Measurements from ENCODE around the gene PHF21B. TPM values are rescaled to one million over a fixed set of nuclear protein-coding genes. Genes with fewer than 3 reads are reported as not detected.
"Not testable (repeated sequence)": the region's sequence is repeated elsewhere in the genome, so short reads cannot be mapped to it uniquely, and the experiment has no call there.

Gene PHF21B
- total and polyA plus RNA-seq, 5 donors from 2014 or later: not detected

DNA sequence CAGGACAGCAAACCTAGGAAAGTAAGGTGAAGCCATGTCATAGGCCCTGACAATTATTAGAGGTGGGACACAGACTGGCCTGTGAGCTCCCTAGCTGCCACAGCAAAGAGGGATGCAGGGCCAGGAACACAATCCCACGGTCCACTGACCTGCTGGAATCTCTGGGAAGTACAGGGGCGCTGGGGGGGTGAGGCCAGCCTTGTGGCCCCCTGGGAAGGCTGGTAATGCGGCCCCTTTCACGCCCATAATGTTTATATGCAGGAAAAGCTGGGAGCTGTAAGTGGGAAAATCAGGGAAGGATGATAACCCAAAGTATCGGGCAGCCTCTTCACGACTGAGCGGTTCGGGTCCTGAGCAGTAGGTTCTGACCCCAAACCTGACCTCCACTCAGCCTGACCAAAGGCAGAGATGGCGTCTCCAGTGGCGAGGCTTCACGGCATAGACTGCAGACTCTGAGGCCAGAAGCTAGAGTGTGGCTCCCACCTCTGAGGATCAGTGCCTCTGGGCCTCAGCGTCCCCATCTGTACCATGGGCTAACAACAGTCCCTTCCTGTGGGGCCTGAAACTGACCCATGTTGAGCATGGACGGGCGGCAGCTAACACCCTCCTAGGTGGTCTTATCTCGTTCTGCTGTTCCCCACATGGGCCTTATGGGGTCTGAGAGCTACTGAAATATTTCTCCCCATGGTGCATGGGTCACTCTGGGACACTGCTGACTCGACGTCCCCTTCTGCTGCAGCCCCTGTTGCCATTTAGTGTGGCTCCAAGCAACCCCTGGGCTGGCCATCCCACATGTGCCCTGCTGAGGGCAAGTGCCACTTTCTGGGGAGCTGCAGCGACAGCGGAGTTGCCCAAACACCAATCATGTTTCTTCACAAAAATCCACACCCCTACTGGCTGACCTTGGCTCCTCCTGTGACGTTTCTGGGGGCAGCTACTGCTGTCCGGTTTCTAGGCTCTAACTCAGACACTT is 101.8 kb downstream of the PHF21B start:
- Histone ChIP-seq H3K27ac (ENCODE audit: insufficient read depth, low read length, poor library complexity, severe bottlenecking) (no peak overlapping the region), H3K4me3 (ENCODE audit: low read depth, low read length) (no peak overlapping the region), H3K9me3 (ENCODE audit: control insufficient read depth in 2 of 2, low read length in 2 of 2) (no peaks in the 10 kb centered on the region), H3K36me3 (ENCODE audit: control insufficient read depth, insufficient read depth, low read length) (no peaks in the 10 kb centered on the region), H3K27me3 (ENCODE audit: control insufficient read depth, insufficient read depth, low read length) (no peaks in the 10 kb centered on the region), H3K4me1 (ENCODE audit: control insufficient read depth, insufficient read depth, low read length, poor library complexity, severe bottlenecking) (no peaks in the 10 kb centered on the region)
- Mint-ChIP-seq H3K4me1 (no peaks in the 10 kb centered on the region), H3K36me3 (no peaks in the 10 kb centered on the region), H3K27me3 (no peaks in the 10 kb centered on the region), H3K9me3 (peaks cover 0 to 11% (median 4%) of the 10 kb centered on the region in 7 donors), H3K27ac (no peak overlapping the region), H3K4me3 (no peak overlapping the region)
- ATAC-seq (ENCODE audit: low read depth in 2 of 2) (no peak), DNase-seq (no peak)

DNA sequence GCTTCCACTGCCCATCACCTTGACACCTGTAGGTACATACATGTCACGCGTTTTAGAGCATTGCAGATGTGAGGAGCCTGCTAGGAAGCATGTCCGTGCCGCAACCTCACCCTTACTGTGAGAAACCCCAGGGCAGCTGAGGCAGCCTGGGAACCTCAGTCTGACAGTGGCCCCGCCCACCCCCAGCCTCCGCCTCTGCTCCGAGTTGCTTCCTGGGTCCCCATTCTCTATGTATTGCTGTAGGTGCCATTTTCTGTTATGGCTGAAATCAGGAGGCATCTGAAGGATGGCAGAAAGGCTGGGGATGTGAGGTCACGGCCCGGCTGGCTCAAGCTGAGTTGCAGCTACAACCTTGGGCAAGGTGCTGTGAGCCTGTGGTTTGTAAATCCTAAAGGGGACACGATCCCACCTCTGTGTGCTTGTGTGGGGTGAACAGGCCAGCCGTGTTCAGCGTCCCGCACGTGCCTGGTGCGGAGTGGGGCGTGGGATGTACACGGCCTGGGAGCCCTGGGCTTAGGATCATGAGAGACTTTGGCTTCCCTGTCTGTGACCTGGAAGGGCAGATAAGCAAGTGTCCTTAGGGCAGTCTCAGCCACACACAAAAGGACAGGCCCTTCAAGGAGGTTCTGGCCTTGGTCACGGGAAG is 102.7 kb downstream of the PHF21B start:
- DNase-seq: no peak
- no peaks in the 10 kb centered on the region for H3K36me3 Mint-ChIP-seq
- peaks cover 8% of the 10 kb centered on the region for H3K27me3 Mint-ChIP-seq
- H3K27ac Mint-ChIP-seq: no peak overlapping the region
- no peak overlapping the region for H3K4me3 ChIP-seq (ENCODE audit: low read depth, low read length)
- no peaks in the 10 kb centered on the region for H3K4me1 ChIP-seq (ENCODE audit: control insufficient read depth, insufficient read depth, low read length, poor library complexity, severe bottlenecking)
- H3K9me3 Mint-ChIP-seq: peaks cover 0 to 11% (median 5%) of the 10 kb centered on the region in 7 donors
- H3K4me1 Mint-ChIP-seq: no peaks in the 10 kb centered on the region
- peaks cover 0 to 2% of the 10 kb centered on the region in 2 experiments for H3K9me3 ChIP-seq (ENCODE audit: control insufficient read depth in 2 of 2, low read length in 2 of 2)
- no peak for ATAC-seq (ENCODE audit: low read depth in 2 of 2)
- no peak overlapping the region for H3K4me3 Mint-ChIP-seq
- no peaks in the 10 kb centered on the region for H3K27me3 ChIP-seq (ENCODE audit: control insufficient read depth, insufficient read depth, low read length)
- no peak overlapping the region for H3K27ac ChIP-seq (ENCODE audit: insufficient read depth, low read length, poor library complexity, severe bottlenecking)
- H3K36me3 ChIP-seq (ENCODE audit: control insufficient read depth, insufficient read depth, low read length): no peaks in the 10 kb centered on the region

DNA sequence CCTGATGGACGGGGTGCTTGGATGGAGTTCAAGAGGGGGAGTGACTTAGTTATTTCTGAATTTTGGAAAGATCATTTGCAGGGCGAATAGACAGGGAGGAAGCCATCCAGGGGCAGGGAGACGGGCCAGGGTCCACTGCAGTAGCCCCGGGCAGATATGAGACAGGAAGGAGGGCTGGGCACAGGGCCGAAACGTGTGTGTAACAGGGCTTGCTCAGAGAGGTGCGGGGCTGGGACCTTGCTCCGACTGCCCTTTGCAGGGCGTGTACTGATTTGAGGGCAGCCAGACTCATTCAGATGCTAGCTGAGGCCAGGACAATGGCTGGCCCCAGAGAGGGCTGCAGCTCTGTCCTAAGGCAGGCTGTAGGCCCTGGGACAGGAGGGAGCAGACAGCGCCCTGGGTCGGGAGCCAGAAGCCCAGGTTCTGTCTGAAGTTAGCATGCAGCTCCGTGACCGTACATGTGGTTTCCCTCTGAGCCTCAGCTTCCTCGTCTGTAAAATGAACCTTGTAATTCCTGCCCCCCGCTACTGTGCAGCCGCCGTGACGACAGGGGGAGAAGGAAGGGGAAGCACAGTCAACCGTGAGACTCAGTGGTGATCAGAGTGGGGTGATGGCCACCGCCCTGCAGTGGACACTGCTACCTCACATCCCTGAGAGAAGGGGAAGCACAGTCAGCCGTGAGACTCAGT is 103.4 kb downstream of the PHF21B start:
- Histone ChIP-seq H3K4me1 (ENCODE audit: control insufficient read depth, insufficient read depth, low read length, poor library complexity, severe bottlenecking) (no peaks in the 10 kb centered on the region), H3K27ac (ENCODE audit: insufficient read depth, low read length, poor library complexity, severe bottlenecking) (no peak overlapping the region), H3K9me3 (ENCODE audit: control insufficient read depth in 2 of 2, low read length in 2 of 2) (peaks cover 6 to 7% of the 10 kb centered on the region in 2 experiments), H3K4me3 (ENCODE audit: low read depth, low read length) (no peak overlapping the region), H3K36me3 (ENCODE audit: control insufficient read depth, insufficient read depth, low read length) (no peaks in the 10 kb centered on the region), H3K27me3 (ENCODE audit: control insufficient read depth, insufficient read depth, low read length) (no peaks in the 10 kb centered on the region)
- no peaks in the 10 kb centered on the region for H3K4me1 Mint-ChIP-seq
- no peaks in the 10 kb centered on the region for H3K36me3 Mint-ChIP-seq
- peaks cover 0 to 10% (median 5%) of the 10 kb centered on the region in 7 donors for H3K9me3 Mint-ChIP-seq
- H3K27me3 Mint-ChIP-seq: peaks cover 8% of the 10 kb centered on the region
- ATAC-seq (ENCODE audit: low read depth in 2 of 2): no peak
- H3K4me3 Mint-ChIP-seq: no peak overlapping the region
- DNase-seq: no peak
- H3K27ac Mint-ChIP-seq: no peak overlapping the region

DNA sequence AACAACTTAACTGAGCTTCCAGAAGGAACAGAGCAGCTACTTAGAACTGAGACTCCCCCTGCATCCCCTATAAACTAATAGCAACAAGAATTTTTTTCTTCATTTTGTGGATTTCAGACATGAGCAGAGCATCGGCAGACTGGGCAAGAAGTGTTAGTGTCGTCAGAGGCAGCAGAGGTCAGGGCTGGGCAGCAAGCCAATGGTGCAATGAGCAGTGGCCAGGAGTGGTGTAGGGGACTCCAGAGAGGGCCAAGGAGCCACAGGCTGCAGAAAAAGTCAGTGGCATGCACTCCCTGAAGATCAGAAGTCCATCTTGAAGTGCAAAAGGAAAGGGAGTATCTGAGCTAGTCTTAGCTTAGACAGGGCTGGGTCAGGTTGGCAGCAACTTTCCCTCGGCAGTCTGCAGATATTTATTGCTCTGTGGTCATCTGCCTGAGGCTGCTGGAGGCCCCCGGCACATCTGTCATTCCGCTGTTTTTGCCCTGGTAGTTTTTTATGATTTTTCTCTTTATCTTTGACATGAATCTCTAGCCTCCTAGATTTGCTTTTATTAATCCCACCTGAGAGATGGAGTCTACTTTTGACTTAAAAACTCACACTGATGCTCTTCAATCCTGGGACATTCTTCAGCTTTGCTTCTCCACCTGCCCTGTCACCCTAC is 105.2 kb downstream of the PHF21B start:
- not testable (repeated sequence) for H3K4me3 Mint-ChIP-seq; H3K27ac Mint-ChIP-seq; H3K36me3 Mint-ChIP-seq; DNase-seq; H3K4me3 ChIP-seq (ENCODE audit: low read depth, low read length); H3K36me3 ChIP-seq (ENCODE audit: control insufficient read depth, insufficient read depth, low read length); ATAC-seq (ENCODE audit: low read depth in 2 of 2); H3K4me1 ChIP-seq (ENCODE audit: control insufficient read depth, insufficient read depth, low read length, poor library complexity, severe bottlenecking); H3K9me3 Mint-ChIP-seq; H3K27me3 ChIP-seq (ENCODE audit: control insufficient read depth, insufficient read depth, low read length); H3K4me1 Mint-ChIP-seq; H3K27ac ChIP-seq (ENCODE audit: insufficient read depth, low read length, poor library complexity, severe bottlenecking)
- H3K9me3 ChIP-seq (ENCODE audit: control insufficient read depth in 2 of 2, low read length in 2 of 2): peaks cover 9 to 14% of the 10 kb centered on the region in 2 experiments
- peaks cover 12% of the 10 kb centered on the region for H3K27me3 Mint-ChIP-seq

DNA sequence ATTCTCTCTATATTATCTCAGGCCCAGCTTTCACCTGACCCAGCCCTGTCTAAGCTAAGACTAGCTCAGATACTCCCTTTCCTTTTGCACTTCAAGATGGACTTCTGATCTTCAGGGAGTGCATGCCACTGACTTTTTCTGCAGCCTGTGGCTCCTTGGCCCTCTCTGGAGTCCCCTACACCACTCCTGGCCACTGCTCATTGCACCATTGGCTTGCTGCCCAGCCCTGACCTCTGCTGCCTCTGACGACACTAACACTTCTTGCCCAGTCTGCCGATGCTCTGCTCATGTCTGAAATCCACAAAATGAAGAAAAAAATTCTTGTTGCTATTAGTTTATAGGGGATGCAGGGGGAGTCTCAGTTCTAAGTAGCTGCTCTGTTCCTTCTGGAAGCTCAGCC is 106.6 kb downstream of the PHF21B start:
- ATAC-seq (ENCODE audit: low read depth in 2 of 2); H3K27ac ChIP-seq (ENCODE audit: insufficient read depth, low read length, poor library complexity, severe bottlenecking): not testable (repeated sequence)

DNA sequence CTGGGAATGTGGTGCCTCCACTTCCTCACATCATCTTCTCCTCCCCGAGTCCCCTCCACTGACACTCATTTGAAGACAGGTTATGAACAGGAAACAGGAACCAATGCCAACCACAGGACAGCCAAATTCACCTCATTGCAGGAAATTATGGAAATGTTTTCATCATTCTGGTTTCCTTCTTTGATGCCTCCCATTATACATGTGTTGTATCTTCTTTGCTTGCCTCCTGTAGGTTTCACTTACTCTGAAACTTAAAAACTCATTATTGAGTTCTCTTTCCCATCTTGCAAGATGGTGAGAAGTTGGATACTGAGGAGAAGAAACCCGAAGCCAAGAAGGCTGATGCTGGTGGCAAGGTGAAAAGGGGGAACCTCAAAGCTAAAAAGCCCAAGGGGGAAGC is 108.5 kb downstream of the PHF21B start:
- ATAC-seq (ENCODE audit: low read depth in 2 of 2): no peak
- H3K27ac ChIP-seq (ENCODE audit: insufficient read depth, low read length, poor library complexity, severe bottlenecking): no peak overlapping the region
- peaks cover 9 to 14% of the 10 kb centered on the region in 2 experiments for H3K9me3 ChIP-seq (ENCODE audit: control insufficient read depth in 2 of 2, low read length in 2 of 2)
- no peaks in the 10 kb centered on the region for H3K27me3 ChIP-seq (ENCODE audit: control insufficient read depth, insufficient read depth, low read length)
- Mint-ChIP-seq H3K9me3 (peaks cover 0 to 7% (median 2%) of the 10 kb centered on the region in 7 donors), H3K27me3 (peaks cover 12% of the 10 kb centered on the region), H3K4me1 (no peaks in the 10 kb centered on the region), H3K27ac (no peak overlapping the region), H3K36me3 (no peaks in the 10 kb centered on the region), H3K4me3 (no peak overlapping the region)
- H3K36me3 ChIP-seq (ENCODE audit: control insufficient read depth, insufficient read depth, low read length): no peaks in the 10 kb centered on the region
- H3K4me3 ChIP-seq (ENCODE audit: low read depth, low read length): no peak overlapping the region
- DNase-seq: peak in 1 of 3 donors; percentile 2
- no peaks in the 10 kb centered on the region for H3K4me1 ChIP-seq (ENCODE audit: control insufficient read depth, insufficient read depth, low read length, poor library complexity, severe bottlenecking)

More for the DNA sequence above, 106.6 kb downstream of the PHF21B start:
- peaks cover 9 to 14% of the 10 kb centered on the region in 2 experiments for H3K9me3 ChIP-seq (ENCODE audit: control insufficient read depth in 2 of 2, low read length in 2 of 2)
- not testable (repeated sequence) for H3K4me3 Mint-ChIP-seq; H3K4me1 ChIP-seq (ENCODE audit: control insufficient read depth, insufficient read depth, low read length, poor library complexity, severe bottlenecking); H3K36me3 ChIP-seq (ENCODE audit: control insufficient read depth, insufficient read depth, low read length); H3K9me3 Mint-ChIP-seq; H3K27me3 ChIP-seq (ENCODE audit: control insufficient read depth, insufficient read depth, low read length); H3K27ac Mint-ChIP-seq; DNase-seq; H3K4me1 Mint-ChIP-seq; H3K4me3 ChIP-seq (ENCODE audit: low read depth, low read length); H3K36me3 Mint-ChIP-seq
- peaks cover 12% of the 10 kb centered on the region for H3K27me3 Mint-ChIP-seq

DNA sequence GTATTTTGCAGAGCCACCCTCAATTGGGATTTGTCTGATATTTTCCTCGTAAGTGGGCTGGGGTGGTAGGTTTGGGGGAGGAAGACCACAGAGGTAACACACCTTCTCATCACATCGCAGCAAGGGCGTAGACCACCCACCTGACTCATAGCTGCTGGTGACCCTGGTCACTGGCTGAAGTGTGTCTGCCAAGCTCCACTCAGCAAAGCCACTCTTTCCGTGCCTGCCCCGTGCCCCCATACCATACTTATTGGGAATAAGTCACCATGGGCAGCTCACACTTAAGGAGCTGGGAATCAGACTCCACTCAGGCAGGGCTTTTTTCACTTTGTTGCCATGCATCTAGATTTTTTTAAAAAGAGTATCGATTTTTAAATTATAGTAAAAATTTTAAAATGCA is 111.6 kb downstream of the PHF21B start:
- Mint-ChIP-seq H3K9me3 (peaks cover 0 to 3% (median 1%) of the 10 kb centered on the region in 7 donors), H3K27ac (no peak overlapping the region), H3K36me3 (no peaks in the 10 kb centered on the region), H3K4me1 (no peaks in the 10 kb centered on the region), H3K4me3 (no peak overlapping the region), H3K27me3 (peaks cover 16% of the 10 kb centered on the region)
- Histone ChIP-seq H3K4me1 (ENCODE audit: control insufficient read depth, insufficient read depth, low read length, poor library complexity, severe bottlenecking) (no peaks in the 10 kb centered on the region), H3K36me3 (ENCODE audit: control insufficient read depth, insufficient read depth, low read length) (no peaks in the 10 kb centered on the region), H3K9me3 (ENCODE audit: control insufficient read depth in 2 of 2, low read length in 2 of 2) (peaks cover 9 to 14% of the 10 kb centered on the region in 2 experiments), H3K27ac (ENCODE audit: insufficient read depth, low read length, poor library complexity, severe bottlenecking) (no peak overlapping the region), H3K27me3 (ENCODE audit: control insufficient read depth, insufficient read depth, low read length) (no peaks in the 10 kb centered on the region), H3K4me3 (ENCODE audit: low read depth, low read length) (no peak overlapping the region)
- ATAC-seq (ENCODE audit: low read depth in 2 of 2) (no peak), DNase-seq (no peak)

Measured in CD4-positive, CD25-positive, alpha-beta regulatory T cell (primary cell).